HepG2 (cell line): ENCODE data around the gene CBLB. TPM values are rescaled to one million over a fixed set of nuclear protein-coding genes. Genes with fewer than 3 reads are reported as not detected.

Source experiments
- HBP1 ChIP-seq: IDR thresholded peaks from 2 replicates; pipeline ENCODE4 v1.6.1; 2016; ENCODE audit warnings: low read depth, control low read depth
- KMT2A ChIP-seq: sonication (generic); formaldehyde crosslinking; IDR thresholded peaks from 2 replicates; pipeline ENCODE4 v1.4.0; 2020; ENCODE audit warnings: missing genetic modification reagents
- MXD4 ChIP-seq: IDR thresholded peaks from 2 replicates; pipeline ENCODE4 v1.6.1; 2016; ENCODE audit warnings: mild to moderate bottlenecking, missing biosample characterization, missing genetic modification reagents
- MYPOP ChIP-seq: sonication (generic); formaldehyde crosslinking; IDR thresholded peaks from 2 replicates; pipeline ENCODE4 v1.8.1; 2023; ENCODE audit warnings: mild to moderate bottlenecking, moderate library complexity, missing genetic modification reagents
- PAF1 ChIP-seq: IDR thresholded peaks from 2 replicates; pipeline ENCODE4 v1.6.1; 2016; ENCODE audit warnings: missing genetic modification reagents, missing compliant biosample characterization
- SNRNP70 ChIP-seq: fragments of 200-400 bp; formaldehyde crosslinking; IDR thresholded peaks from 2 replicates; pipeline ENCODE4 v1.6.1; 2017; ENCODE audit warnings: mild to moderate bottlenecking, low read depth, low read length, moderate library complexity
- TARDBP ChIP-seq: sonication (generic); formaldehyde crosslinking; IDR thresholded peaks from 2 replicates; pipeline ENCODE4 v1.8.0; 2022; ENCODE audit warnings: mild to moderate bottlenecking, missing genetic modification reagents
- TEAD3 ChIP-seq: optimal IDR thresholded peaks from 2 replicates; pipeline ENCODE3; 2016; ENCODE audit warnings: borderline replicate concordance
- TERF1 ChIP-seq: sonication (generic); formaldehyde crosslinking; IDR thresholded peaks from 2 replicates; pipeline ENCODE4 v1.8.0; 2022; ENCODE audit warnings: mild to moderate bottlenecking, missing genetic modification reagents, moderate library complexity
- TRAFD1 ChIP-seq: sonication (generic); formaldehyde crosslinking; IDR thresholded peaks from 2 replicates; pipeline ENCODE4 v1.5.1; 2020; ENCODE audit warnings: missing genetic modification reagents, mild to moderate bottlenecking, borderline replicate concordance
- ZBTB25 ChIP-seq: IDR thresholded peaks from 2 replicates; pipeline ENCODE4 v1.6.1; 2018; ENCODE audit warnings: missing genetic modification reagents
- ZNF12 ChIP-seq: sonication (generic); formaldehyde crosslinking; IDR thresholded peaks from 2 replicates; pipeline ENCODE4 v1.5.0; 2020; ENCODE audit warnings: missing genetic modification reagents
- ZNF17 ChIP-seq: sonication (generic); formaldehyde crosslinking; IDR thresholded peaks from 2 replicates; pipeline ENCODE4 v1.5.0; 2020; ENCODE audit warnings: mild to moderate bottlenecking, missing genetic modification reagents
- ZNF30 ChIP-seq: sonication (generic); formaldehyde crosslinking; IDR thresholded peaks from 2 replicates; pipeline ENCODE4 v1.5.0; 2020; ENCODE audit warnings: mild to moderate bottlenecking, missing genetic modification reagents
- ZNF33B ChIP-seq: sonication (generic); formaldehyde crosslinking; IDR thresholded peaks from 2 replicates; pipeline ENCODE4 v1.5.1; 2020; ENCODE audit warnings: mild to moderate bottlenecking, missing genetic modification reagents
- ZNF382 ChIP-seq: sonication (generic); formaldehyde crosslinking; IDR thresholded peaks from 2 replicates; pipeline ENCODE4 v1.5.0; 2020; ENCODE audit warnings: missing genetic modification reagents, mild to moderate bottlenecking, borderline replicate concordance
- ZNF430 ChIP-seq: sonication (generic); formaldehyde crosslinking; IDR thresholded peaks from 2 replicates; pipeline ENCODE4 v1.9.0; 2021; ENCODE audit warnings: mild to moderate bottlenecking, missing genetic modification reagents
- ZNF446 ChIP-seq: sonication (generic); formaldehyde crosslinking; IDR thresholded peaks from 2 replicates; pipeline ENCODE4 v1.5.0; 2020; ENCODE audit warnings: mild to moderate bottlenecking, missing genetic modification reagents
- polyA plus RNA-seq, 8 experiments: library from polyadenylated mRNA; depleted of rRNA in 3 of 8; stranded (reverse) in 7 of 8; unstranded in 1 of 8; fragments of >200 nt; fragmentation: Illumina TruSeq in 4 of 8; extraction: Trizol in 4 of 8; gene quantifications; 2 replicates each; pipeline versions ENCODE4 v1.2.1 to v1.2.3, GENCODE V29; 2011 to 2016; ENCODE audit warnings: low read depth in 4 of 8, missing spikeins in 1 of 8, mixed read lengths in 1 of 8; ENCODE audit not compliant: insufficient read depth in 1 of 8
- total RNA-seq, 5 experiments: library from RNA; depleted of rRNA; stranded (reverse); fragments of >200 nt; fragmentation: Illumina TruSeq; extraction: Trizol; gene quantifications; 2 replicates each; pipeline ENCODE4 v1.2.3, GENCODE V29; 2016; ENCODE audit warnings: low read depth in 1 of 5

The CBLB gene
- total and polyA plus RNA-seq, 2 of the 13 experiments (the other 11 are each of a cell fraction or from before 2014, with no cell fraction given), result 9.8 to 16.4 TPM

DNA sequence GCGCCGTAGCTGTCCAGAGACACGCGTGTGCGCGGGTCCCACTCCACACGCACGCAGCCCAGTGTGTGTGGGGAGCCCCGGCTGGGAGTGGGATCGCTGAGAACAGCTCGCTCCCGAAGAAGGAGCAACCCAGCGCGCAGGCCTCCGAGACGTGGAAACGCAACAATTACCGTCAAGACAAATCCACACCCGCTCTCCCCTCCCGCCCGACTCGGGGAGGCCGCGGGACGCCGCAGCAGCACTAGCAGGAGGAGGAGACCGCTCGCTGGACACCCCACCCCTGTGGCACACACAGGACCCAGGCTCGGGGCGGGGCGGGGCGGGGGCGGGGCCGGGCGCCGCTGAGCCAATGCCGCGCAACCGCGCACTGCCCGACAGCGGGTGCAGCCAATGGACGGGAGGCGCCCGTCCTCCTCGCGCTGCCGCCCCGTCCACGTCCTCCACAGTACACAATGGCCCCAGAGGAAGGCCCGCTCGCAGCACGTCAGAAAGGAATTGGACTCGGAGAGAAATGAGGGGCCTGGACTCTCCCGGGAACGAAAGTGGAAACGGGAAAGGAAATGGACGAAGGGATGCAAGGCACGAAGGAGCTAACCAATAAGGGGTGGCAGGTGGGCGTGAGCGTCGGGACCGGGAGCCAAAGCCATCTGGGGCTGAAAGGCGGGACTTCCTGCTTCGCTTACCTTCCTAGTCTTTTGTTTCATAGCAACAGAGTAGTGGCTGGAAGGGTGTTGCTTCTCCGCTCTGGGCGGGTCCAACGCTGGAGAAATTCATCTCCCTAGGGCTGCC lies at the start of gene CBLB (continued):
- TF ChIP-seq MXD4 (CRISPR knock-in tag), result no peak; the same call in 1 of the 2 replicates
- TF ChIP-seq TERF1 (CRISPR knock-in tag), result no peak
- peak; percentile 7; the same call in 1 of the 2 replicates for TF ChIP-seq ZNF430 (CRISPR knock-in tag)
- TF ChIP-seq TRAFD1, result no peak
- TF ChIP-seq ZBTB25 (CRISPR knock-in tag), result no peak
- TF ChIP-seq MYPOP, result no peak; the same call in 1 of the 2 replicates
- no peak for TF ChIP-seq ZNF30 (CRISPR knock-in tag)
- no peak for TF ChIP-seq ZNF17
- TF ChIP-seq KMT2A (CRISPR knock-in tag), result peak; percentile 23; the same call in 1 of the 2 replicates
- peak; percentile 14 for TF ChIP-seq TEAD3 (CRISPR knock-in tag)
- no peak for TF ChIP-seq ZNF12
- TF ChIP-seq ZNF446, result no peak
- no peak for TF ChIP-seq SNRNP70
- no peak for TF ChIP-seq HBP1 (CRISPR knock-in tag)
- TF ChIP-seq TARDBP (CRISPR knock-in tag), result no peak
- TF ChIP-seq ZNF33B, result no peak
- no peak for TF ChIP-seq PAF1 (CRISPR knock-in tag)
- no peak for TF ChIP-seq ZNF382 (CRISPR knock-in tag)
